ENCODE results near the gene KLRC4.

DNA sequence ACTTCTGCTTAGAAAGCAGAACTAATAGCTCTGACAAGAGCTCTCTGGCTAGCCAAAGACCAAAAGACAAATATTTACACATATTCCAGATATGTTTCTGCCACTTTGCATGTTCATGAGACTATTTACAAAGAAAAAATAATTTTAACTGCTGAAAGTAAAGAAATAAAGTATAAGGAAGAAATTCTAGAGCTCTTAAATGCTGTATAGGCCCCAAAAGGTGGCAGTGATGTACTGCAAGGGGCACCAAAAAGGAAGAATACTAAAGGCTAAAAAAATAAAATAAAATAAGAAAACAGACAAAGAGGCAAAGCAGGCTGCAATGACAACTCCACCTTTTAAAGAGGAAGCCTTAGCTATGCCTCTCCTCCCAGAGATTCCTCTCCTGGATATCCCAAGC is 42.7 kb downstream of the KLRC4 start:
- TF ChIP-seq, protein P1, sequence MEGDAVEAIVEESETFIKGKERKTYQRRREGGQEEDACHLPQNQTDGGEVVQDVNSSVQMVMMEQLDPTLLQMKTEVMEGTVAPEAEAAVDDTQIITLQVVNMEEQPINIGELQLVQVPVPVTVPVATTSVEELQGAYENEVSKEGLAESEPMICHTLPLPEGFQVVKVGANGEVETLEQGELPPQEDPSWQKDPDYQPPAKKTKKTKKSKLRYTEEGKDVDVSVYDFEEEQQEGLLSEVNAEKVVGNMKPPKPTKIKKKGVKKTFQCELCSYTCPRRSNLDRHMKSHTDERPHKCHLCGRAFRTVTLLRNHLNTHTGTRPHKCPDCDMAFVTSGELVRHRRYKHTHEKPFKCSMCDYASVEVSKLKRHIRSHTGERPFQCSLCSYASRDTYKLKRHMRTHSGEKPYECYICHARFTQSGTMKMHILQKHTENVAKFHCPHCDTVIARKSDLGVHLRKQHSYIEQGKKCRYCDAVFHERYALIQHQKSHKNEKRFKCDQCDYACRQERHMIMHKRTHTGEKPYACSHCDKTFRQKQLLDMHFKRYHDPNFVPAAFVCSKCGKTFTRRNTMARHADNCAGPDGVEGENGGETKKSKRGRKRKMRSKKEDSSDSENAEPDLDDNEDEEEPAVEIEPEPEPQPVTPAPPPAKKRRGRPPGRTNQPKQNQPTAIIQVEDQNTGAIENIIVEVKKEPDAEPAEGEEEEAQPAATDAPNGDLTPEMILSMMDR (IDR thresholded peaks at IDR 0.05; ENCODE audit: borderline replicate concordance, extremely low read depth, low read length, poor library complexity, severe bottlenecking): peak; percentile 32
- TF ChIP-seq EZH2 (IDR thresholded peaks at IDR 0.05; ENCODE audit: borderline replicate concordance, low read depth, low read length, severe bottlenecking): no peak

All from DND-41 (cell line).